Right lobe of liver (tissue), 6 donors: ENCODE results near the gene MACROD1. TPM values are rescaled to one million over a fixed set of nuclear protein-coding genes. Genes with fewer than 3 reads are reported as not detected.

Source experiments
- ATAC-seq, 4 donors: fragments of 200-7000 bp; cut with Tn5 transposase; one replicate each; pipeline ENCODE4 v1.9.1; 2020; ENCODE audit warnings: mild to moderate bottlenecking in 4 of 4, moderate library complexity in 4 of 4
- DNase-seq, 3 donors: peaks; one replicate each; pipeline ENCODE4 v3.0.0-alpha.2; 2020
- H3K27ac ChIP-seq, 3 donors: fragments of 200-600 bp; one replicate each; pipeline ENCODE4 v1.8.0; 2022
- H3K27me3 ChIP-seq, 2 donors: fragments of 200-600 bp; one replicate each; pipeline ENCODE4 v1.8.0; 2022
- H3K36me3 ChIP-seq, 4 donors: fragments of 200-600 bp; sonication (generic) in 1 of 4; one replicate each; pipeline versions ENCODE4 v1.5.1 to v1.8.0; 2017 to 2022; ENCODE audit warnings: control low read depth in 1 of 4
- H3K4me1 ChIP-seq, 4 donors: fragments of 200-600 bp; sonication (generic) in 1 of 4; one replicate each; pipeline versions ENCODE4 v1.5.1 to v1.8.0; 2017 to 2022; ENCODE audit warnings: control low read depth in 1 of 4
- H3K4me3 ChIP-seq, 3 donors: fragments of 200-600 bp; one replicate each; pipeline ENCODE4 v1.8.0; 2022
- H3K9me3 ChIP-seq, 4 donors: fragments of 200-600 bp; sonication (generic) in 1 of 4; one replicate each; pipeline versions ENCODE4 v1.5.1 to v1.8.0; 2017 to 2022; ENCODE audit warnings: control low read depth in 1 of 4
- CTCF ChIP-seq, 4 donors: fragments of 200-600 bp in 3 of 4; fragments of 450-650 bp in 1 of 4; IDR thresholded peaks; one replicate each; pipeline versions ENCODE4 v1.5.1 to v1.8.0; 2016 to 2022; ENCODE audit warnings: antibody characterized with exemption in 4 of 4, mild to moderate bottlenecking in 2 of 4
- POLR2A ChIP-seq: fragments of 450-650 bp; IDR thresholded peaks from one replicate; pipeline ENCODE4 v1.6.1; 2017; ENCODE audit warnings: antibody characterized with exemption, mild to moderate bottlenecking
- WGBS: methylation state at CpG from one replicate; pipeline ENCODE4 v1.1.6; 2018; ENCODE audit warnings: low coverage, low lambda C conversion rate; ENCODE audit not compliant: insufficient coverage; ENCODE audit errors: missing lambda C conversion rate; 5-methylcytosine and 5-hydroxymethylcytosine counted together
- intact Hi-C, 2 donors: fragments of 100-400 bp; cut with DNase I; formaldehyde crosslinking; loops; one replicate each; pipeline versions ENCODE4 v1.11.2 to v1.14.1; 2022
- total RNA-seq, 6 experiments: library from RNA; depleted of rRNA in 2 of 6; stranded (reverse); fragments of >200 nt in 2 of 6; fragmentation: NEBNext Ultra II Directional in 3 of 6; extraction: Animal tissue kit (Norgen Biotek cat#: 25700) in 3 of 6; gene quantifications; one replicate each; pipeline versions ENCODE4 v1.1.0 to v1.2.4, GENCODE V29; 2016 to 2023
- donor health status: DM: no; HTN: yes; CAD: no.
- donor health status: DM: no; HTN: no; CAD: no.
- donor health status: DM: no; HTN: no; CAD: no.
- donor health status: DM: no; HTN: yes; CAD: no.
- donor health status: DM: no; HTN: yes; CAD: no.

Gene MACROD1
- total RNA-seq, 6 experiments from 2014 or later, result 12.3 to 219 (median 27.8) TPM

- intact Hi-C loops, result no loop called here
- WGBS, result 94% methylated on average over 6 of the region's 13 CpGs
- no peaks in the 10 kb centered on the region for H3K27me3 ChIP-seq
- no peak for ATAC-seq
- DNase-seq, result no peak
- H3K4me3 ChIP-seq, result no peak overlapping the region
- no peaks in the 10 kb centered on the region for H3K9me3 ChIP-seq
- no peaks in the 10 kb centered on the region for H3K4me1 ChIP-seq
- TF ChIP-seq CTCF (IDR thresholded peaks at IDR 0.05), result no peak
- no peak for TF ChIP-seq POLR2A
- H3K36me3 ChIP-seq, result no peaks in the 10 kb centered on the region
- no peak overlapping the region for H3K27ac ChIP-seq
These were observed 92.4 kb downstream of the MACROD1 start for GRCh38 chr11:64073542-64073941.

- WGBS, result 67% methylated on average over 3 of the region's 9 CpGs
- TF ChIP-seq POLR2A, result no peak
- no peak for TF ChIP-seq CTCF (IDR thresholded peaks at IDR 0.05)
- no peak for DNase-seq
- H3K4me3 ChIP-seq, result no peak overlapping the region
- H3K27ac ChIP-seq, result no peak overlapping the region
- no peaks in the 10 kb centered on the region for H3K36me3 ChIP-seq
- no peaks in the 10 kb centered on the region for H3K4me1 ChIP-seq
- H3K27me3 ChIP-seq, result no peaks in the 10 kb centered on the region
- H3K9me3 ChIP-seq, result no peaks in the 10 kb centered on the region
- intact Hi-C loops, result no loop called here
- no peak for ATAC-seq
These were observed 93.0 kb downstream of the MACROD1 start for GRCh38 chr11:64072871-64073270.

GRCh38 chr11:64072403-64072802 is 93.5 kb downstream of the MACROD1 start:
- ATAC-seq (no peak), DNase-seq (no peak)
- Histone ChIP-seq H3K27ac (no peak overlapping the region), H3K9me3 (no peaks in the 10 kb centered on the region), H3K4me1 (no peaks in the 10 kb centered on the region), H3K4me3 (no peak overlapping the region), H3K36me3 (no peaks in the 10 kb centered on the region), H3K27me3 (no peaks in the 10 kb centered on the region)
- 82% methylated on average over 6 of the region's 8 CpGs for WGBS
- intact Hi-C loops, result no loop called here
- no peak for TF ChIP-seq CTCF (IDR thresholded peaks at IDR 0.05)
- no peak for TF ChIP-seq POLR2A

- DNase-seq, result no peak
- H3K9me3 ChIP-seq, result no peaks in the 10 kb centered on the region
- H3K27ac ChIP-seq, result no peak overlapping the region
- no peaks in the 10 kb centered on the region for H3K27me3 ChIP-seq
- no peak for ATAC-seq
- TF ChIP-seq POLR2A, result no peak
- no peak for TF ChIP-seq CTCF (IDR thresholded peaks at IDR 0.05)
- H3K4me3 ChIP-seq, result no peak overlapping the region
- no peaks in the 10 kb centered on the region for H3K4me1 ChIP-seq
- no CpG with 5 or more reads among the region's 20 CpGs for WGBS
- H3K36me3 ChIP-seq, result no peaks in the 10 kb centered on the region
- intact Hi-C loops, result no loop called here
These were observed 94.1 kb downstream of the MACROD1 start for GRCh38 chr11:64071849-64072248.

- Histone ChIP-seq H3K4me1 (no peaks in the 10 kb centered on the region), H3K27me3 (no peaks in the 10 kb centered on the region), H3K36me3 (no peaks in the 10 kb centered on the region), H3K9me3 (no peaks in the 10 kb centered on the region), H3K4me3 (no peak overlapping the region), H3K27ac (no peak overlapping the region)
- TF ChIP-seq POLR2A, result no peak
- no peak for TF ChIP-seq CTCF (IDR thresholded peaks at IDR 0.05)
- ATAC-seq (no peak), DNase-seq (no peak)
- 75% methylated on average over 5 of the region's 12 CpGs for WGBS
- intact Hi-C loops, result no loop called here
These were observed 95.6 kb downstream of the MACROD1 start for GRCh38 chr11:64070314-64070681.
